GM12872 (cell line): ENCODE data around the gene ERFL.

Experiments used
- CTCF ChIP-seq: IDR thresholded peaks from 3 replicates; pipeline ENCODE4 v1.5.1; 2011; ENCODE audit warnings: low read depth, mild to moderate bottlenecking, low read length, moderate library complexity; ENCODE audit not compliant: insufficient read depth

Gene ERFL

GRCh38 chr19:41928754-41929535, 696 bp upstream of the ERFL start:
- TF ChIP-seq CTCF, result 0 out of 3 replicates have a peak, but pooled peaks have one; percentile 23

- no peak for TF ChIP-seq CTCF
These were observed 604 bp downstream of the ERFL start for GRCh38 chr19:41927497-41928192.

- no peak for TF ChIP-seq CTCF
These were observed 1.3 kb downstream of the ERFL start for GRCh38 chr19:41926763-41927496.

GRCh38 chr19:41926028-41926762, 2.1 kb downstream of the ERFL start:
- TF ChIP-seq CTCF, result no peak

GRCh38 chr19:41925208-41926003, 2.8 kb downstream of the ERFL start:
- TF ChIP-seq CTCF, result no peak

- no peak for TF ChIP-seq CTCF
These were observed 3.8 kb downstream of the ERFL start for GRCh38 chr19:41924151-41925145.
